RWPE2 (cell line): ENCODE results near the gene DAAM1.

Experiments
- ATAC-seq: fragments of 200-7000 bp; cut with Tn5 transposase; 3 replicates; pipeline ENCODE4 v1.9.1; 2021; ENCODE audit warnings: low read depth
- DNase-seq: peaks from one replicate; pipeline ENCODE4 v3.0.0-alpha.2; 2020; ENCODE audit warnings: low spot score
- H3K27ac ChIP-seq: fragments of 450-650 bp; 2 replicates; pipeline ENCODE4 v1.5.1; 2017; ENCODE audit warnings: mild to moderate bottlenecking; ENCODE audit not compliant: poor library complexity, severe bottlenecking
- H3K27me3 ChIP-seq: fragments of 250-450 bp; sonication (Bioruptor Pico); 2 replicates; pipeline ENCODE4 v1.5.1; 2021; ENCODE audit warnings: mild to moderate bottlenecking, moderate library complexity; ENCODE audit not compliant: insufficient read depth, poor library complexity, severe bottlenecking
- H3K36me3 ChIP-seq: fragments of 250-450 bp; sonication (Bioruptor Pico); 2 replicates; pipeline ENCODE4 v1.5.1; 2020; ENCODE audit warnings: low read depth, mild to moderate bottlenecking, moderate library complexity
- H3K4me1 ChIP-seq: fragments of 250-450 bp; sonication (Bioruptor Pico); 2 replicates; pipeline ENCODE4 v1.5.1; 2021; ENCODE audit warnings: mild to moderate bottlenecking, moderate library complexity; ENCODE audit not compliant: insufficient read depth, poor library complexity, severe bottlenecking
- H3K4me3 ChIP-seq: fragments of 250-450 bp; sonication (Bioruptor Pico); 2 replicates; pipeline ENCODE4 v1.5.1; 2021; ENCODE audit warnings: mild to moderate bottlenecking, moderate library complexity; ENCODE audit not compliant: severe bottlenecking
- H3K9me3 ChIP-seq: fragments of 250-450 bp; sonication (Bioruptor Pico); 2 replicates; pipeline ENCODE4 v1.5.1; 2021; ENCODE audit warnings: mild to moderate bottlenecking, moderate library complexity; ENCODE audit not compliant: severe bottlenecking
- TF ChIP-seq, protein P1 (sequence below): fragments of 450-650 bp; IDR thresholded peaks from one replicate; pipeline ENCODE4 v1.5.1; 2017; ENCODE audit warnings: mild to moderate bottlenecking, moderate library complexity; ENCODE audit not compliant: poor library complexity, severe bottlenecking

DAAM1 gene

GRCh38 chr14:59199614-59200013 is 11.1 kb downstream of the DAAM1 start:
- TF ChIP-seq, protein P1, sequence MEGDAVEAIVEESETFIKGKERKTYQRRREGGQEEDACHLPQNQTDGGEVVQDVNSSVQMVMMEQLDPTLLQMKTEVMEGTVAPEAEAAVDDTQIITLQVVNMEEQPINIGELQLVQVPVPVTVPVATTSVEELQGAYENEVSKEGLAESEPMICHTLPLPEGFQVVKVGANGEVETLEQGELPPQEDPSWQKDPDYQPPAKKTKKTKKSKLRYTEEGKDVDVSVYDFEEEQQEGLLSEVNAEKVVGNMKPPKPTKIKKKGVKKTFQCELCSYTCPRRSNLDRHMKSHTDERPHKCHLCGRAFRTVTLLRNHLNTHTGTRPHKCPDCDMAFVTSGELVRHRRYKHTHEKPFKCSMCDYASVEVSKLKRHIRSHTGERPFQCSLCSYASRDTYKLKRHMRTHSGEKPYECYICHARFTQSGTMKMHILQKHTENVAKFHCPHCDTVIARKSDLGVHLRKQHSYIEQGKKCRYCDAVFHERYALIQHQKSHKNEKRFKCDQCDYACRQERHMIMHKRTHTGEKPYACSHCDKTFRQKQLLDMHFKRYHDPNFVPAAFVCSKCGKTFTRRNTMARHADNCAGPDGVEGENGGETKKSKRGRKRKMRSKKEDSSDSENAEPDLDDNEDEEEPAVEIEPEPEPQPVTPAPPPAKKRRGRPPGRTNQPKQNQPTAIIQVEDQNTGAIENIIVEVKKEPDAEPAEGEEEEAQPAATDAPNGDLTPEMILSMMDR = peak; percentile 2
- Histone ChIP-seq H3K4me1 (no peaks in the 10 kb centered on the region), H3K27me3 (no peaks in the 10 kb centered on the region), H3K9me3 (no peaks in the 10 kb centered on the region), H3K27ac (no peak overlapping the region), H3K36me3 (no peaks in the 10 kb centered on the region), H3K4me3 (no peak overlapping the region)
- DNase-seq = no peak
- ATAC-seq = no peak

- no peak for ATAC-seq
- no peaks in the 10 kb centered on the region for H3K36me3 ChIP-seq
- H3K27ac ChIP-seq = no peak overlapping the region
- H3K4me1 ChIP-seq = no peaks in the 10 kb centered on the region
- no peak for DNase-seq
- TF ChIP-seq, protein P1 = no peak
- no peak overlapping the region for H3K4me3 ChIP-seq
- H3K9me3 ChIP-seq = no peaks in the 10 kb centered on the region
- no peaks in the 10 kb centered on the region for H3K27me3 ChIP-seq
Measured at GRCh38 chr14:59200195-59200594, 11.7 kb downstream of the DAAM1 start.

- Histone ChIP-seq H3K27ac (no peak overlapping the region), H3K9me3 (no peaks in the 10 kb centered on the region), H3K27me3 (no peaks in the 10 kb centered on the region), H3K4me1 (no peaks in the 10 kb centered on the region), H3K36me3 (no peaks in the 10 kb centered on the region), H3K4me3 (no peak overlapping the region)
- DNase-seq (no peak), ATAC-seq (no peak)
- TF ChIP-seq, protein P1 = no peak
Measured at GRCh38 chr14:59202031-59202430, 13.6 kb downstream of the DAAM1 start.

DNA sequence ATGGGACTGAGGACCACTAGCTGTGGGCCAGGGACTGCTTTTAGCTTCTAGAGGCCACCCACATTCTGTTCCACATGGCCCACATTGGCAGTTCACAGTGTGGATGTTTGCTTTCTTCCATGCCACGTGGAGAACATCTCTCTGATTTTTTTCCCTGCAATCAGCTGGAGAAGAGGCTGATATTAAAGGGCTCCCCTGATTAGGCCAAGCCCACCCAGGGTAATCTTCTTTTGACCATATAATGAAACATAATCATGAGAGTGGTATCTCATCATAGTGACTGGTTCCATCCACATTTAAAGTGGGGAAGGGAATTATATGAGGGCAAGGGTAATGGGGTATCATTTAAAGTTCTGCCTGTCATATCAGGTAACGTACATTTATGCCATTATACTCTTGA is 15.8 kb downstream of the DAAM1 start:
- no peak overlapping the region for H3K27ac ChIP-seq
- ATAC-seq (no peak), DNase-seq (no peak)
- H3K27me3 ChIP-seq = no peaks in the 10 kb centered on the region
- no peaks in the 10 kb centered on the region for H3K9me3 ChIP-seq
- H3K4me1 ChIP-seq = no peaks in the 10 kb centered on the region
- no peak overlapping the region for H3K4me3 ChIP-seq
- TF ChIP-seq, protein P1 = no peak
- no peaks in the 10 kb centered on the region for H3K36me3 ChIP-seq

- ATAC-seq = no peak
- no peaks in the 10 kb centered on the region for H3K27me3 ChIP-seq
- TF ChIP-seq, protein P1 = no peak
- no peak overlapping the region for H3K27ac ChIP-seq
- no peaks in the 10 kb centered on the region for H3K4me1 ChIP-seq
- DNase-seq = no peak
- H3K36me3 ChIP-seq = no peaks in the 10 kb centered on the region
- no peak overlapping the region for H3K4me3 ChIP-seq
- H3K9me3 ChIP-seq = no peaks in the 10 kb centered on the region
Measured at GRCh38 chr14:59206892-59207291, 18.4 kb downstream of the DAAM1 start.
